WTC11 (cell line): Measurements from ENCODE around the gene QDPR. TPM values are rescaled to one million over a fixed set of nuclear protein-coding genes. Genes with fewer than 3 reads are reported as not detected.

Experiments
- ATAC-seq: fragments of 200-7000 bp; cut with Tn5 transposase; 2 replicates; pipeline ENCODE4 v1.10.0; 2021; ENCODE audit warnings: mild to moderate bottlenecking, moderate library complexity
- CTCF ChIA-PET: fragments of 300-600 bp; sonication (Branson Sonifier 250); formaldehyde crosslinking; loops from one replicate; lab custom pipeline; 2021; ENCODE audit warnings: antibody characterized with exemption; lab: Charles Lee
- POLR2A ChIA-PET: fragments of 350-600 bp; sonication (Branson Sonifier 250); formaldehyde crosslinking; loops from one replicate; lab custom pipeline; 2021; ENCODE audit warnings: antibody characterized with exemption; lab: Charles Lee
- DNase-seq: peaks from one replicate; pipeline ENCODE4 v3.0.0; 2021; ENCODE audit warnings: low spot score
- H3K27ac Mint-ChIP-seq: 2 replicates; pipeline ENCODE4 v1.8.0; 2021; ENCODE audit warnings: mixed read lengths
- H3K27me3 Mint-ChIP-seq: 2 replicates; pipeline ENCODE4 v1.8.0; 2021; ENCODE audit warnings: low read depth, mild to moderate bottlenecking, moderate library complexity, mixed read lengths
- H3K36me3 Mint-ChIP-seq: 2 replicates; pipeline ENCODE4 v1.8.0; 2021; ENCODE audit warnings: mixed read lengths
- H3K4me1 Mint-ChIP-seq: 2 replicates; pipeline ENCODE4 v1.8.0; 2022; ENCODE audit warnings: mixed read lengths
- H3K4me3 Mint-ChIP-seq: 2 replicates; pipeline ENCODE4 v1.8.0; 2021; ENCODE audit warnings: mild to moderate bottlenecking, moderate library complexity, mixed read lengths
- H3K9me3 Mint-ChIP-seq: 2 replicates; pipeline ENCODE4 v1.8.0; 2021; ENCODE audit warnings: mixed read lengths
- FOXJ3 ChIP-seq: sonication (generic); formaldehyde crosslinking; IDR thresholded peaks from 2 replicates; pipeline ENCODE4 v1.9.0; 2021; ENCODE audit warnings: missing genetic modification reagents, mild to moderate bottlenecking, borderline replicate concordance
- NFATC4 ChIP-seq: fragments of 250-450 bp; sonication (Bioruptor Pico); IDR thresholded peaks from 2 replicates; pipeline ENCODE4 v1.9.0; 2021; ENCODE audit warnings: mild to moderate bottlenecking
- NR1H2 ChIP-seq: sonication (generic); formaldehyde crosslinking; IDR thresholded peaks from 2 replicates; pipeline ENCODE4 v1.9.0; 2021; ENCODE audit warnings: mild to moderate bottlenecking, moderate library complexity, missing genetic modification reagents
- RELA ChIP-seq: sonication (generic); formaldehyde crosslinking; IDR thresholded peaks from 2 replicates; pipeline ENCODE4 v1.8.1; 2022; ENCODE audit warnings: missing genetic modification reagents, mild to moderate bottlenecking, borderline replicate concordance
- SMAD4 ChIP-seq: sonication (generic); formaldehyde crosslinking; IDR thresholded peaks from 2 replicates; pipeline ENCODE4 v1.8.0; 2022; ENCODE audit warnings: mild to moderate bottlenecking, missing genetic modification reagents
- SOX15 ChIP-seq: fragments of 250-450 bp; sonication (Bioruptor Pico); IDR thresholded peaks from 2 replicates; pipeline ENCODE4 v1.9.0; 2021; ENCODE audit warnings: mild to moderate bottlenecking
- ZNF121 ChIP-seq: sonication (generic); formaldehyde crosslinking; IDR thresholded peaks from 2 replicates; pipeline ENCODE4 v1.8.0; 2023; ENCODE audit warnings: missing genetic modification reagents
- ZNF232 ChIP-seq: sonication (generic); formaldehyde crosslinking; IDR thresholded peaks from 2 replicates; pipeline ENCODE4 v1.8.0; 2022; ENCODE audit warnings: mild to moderate bottlenecking, missing genetic modification reagents
- total RNA-seq: library from RNA; stranded (reverse); gene quantifications from 3 replicates; pipeline ENCODE4 v1.2.3, GENCODE V29; 2021
- TF ChIP-seq, protein P1 (sequence below): sonication (generic); formaldehyde crosslinking; IDR thresholded peaks from 2 replicates; pipeline ENCODE4 v1.8.1; 2023; ENCODE audit warnings: mild to moderate bottlenecking, missing genetic modification reagents, borderline replicate concordance
- TF ChIP-seq, protein P2 (sequence below): sonication (generic); formaldehyde crosslinking; IDR thresholded peaks from 2 replicates; pipeline ENCODE4 v1.8.0; 2022; ENCODE audit warnings: mild to moderate bottlenecking, missing genetic modification reagents
- TF ChIP-seq, protein P3 (sequence below): sonication (generic); formaldehyde crosslinking; IDR thresholded peaks from 2 replicates; pipeline ENCODE4 v1.8.1; 2023; ENCODE audit warnings: mild to moderate bottlenecking, missing genetic modification reagents, moderate library complexity
- TF ChIP-seq, protein P4 (sequence below): sonication (generic); formaldehyde crosslinking; IDR thresholded peaks from 2 replicates; pipeline ENCODE4 v1.8.1; 2022; ENCODE audit warnings: missing genetic modification reagents, borderline replicate concordance
- TF ChIP-seq, protein P5 (sequence below): sonication (generic); formaldehyde crosslinking; IDR thresholded peaks from 2 replicates; pipeline ENCODE4 v1.8.0; 2023; ENCODE audit warnings: missing genetic modification reagents, mild to moderate bottlenecking, borderline replicate concordance
- TF ChIP-seq, protein P6 (sequence below): fragments of 200-600 bp; IDR thresholded peaks from 2 replicates; pipeline ENCODE4 v1.8.0; 2022; ENCODE audit warnings: antibody characterized with exemption
- TF ChIP-seq, protein P7 (sequence below): sonication (generic); formaldehyde crosslinking; IDR thresholded peaks from 2 replicates; pipeline ENCODE4 v1.8.0; 2022; ENCODE audit warnings: missing genetic modification reagents

QDPR gene
- total RNA-seq, 1 experiment from 2014 or later = 33.6 TPM

DNA sequence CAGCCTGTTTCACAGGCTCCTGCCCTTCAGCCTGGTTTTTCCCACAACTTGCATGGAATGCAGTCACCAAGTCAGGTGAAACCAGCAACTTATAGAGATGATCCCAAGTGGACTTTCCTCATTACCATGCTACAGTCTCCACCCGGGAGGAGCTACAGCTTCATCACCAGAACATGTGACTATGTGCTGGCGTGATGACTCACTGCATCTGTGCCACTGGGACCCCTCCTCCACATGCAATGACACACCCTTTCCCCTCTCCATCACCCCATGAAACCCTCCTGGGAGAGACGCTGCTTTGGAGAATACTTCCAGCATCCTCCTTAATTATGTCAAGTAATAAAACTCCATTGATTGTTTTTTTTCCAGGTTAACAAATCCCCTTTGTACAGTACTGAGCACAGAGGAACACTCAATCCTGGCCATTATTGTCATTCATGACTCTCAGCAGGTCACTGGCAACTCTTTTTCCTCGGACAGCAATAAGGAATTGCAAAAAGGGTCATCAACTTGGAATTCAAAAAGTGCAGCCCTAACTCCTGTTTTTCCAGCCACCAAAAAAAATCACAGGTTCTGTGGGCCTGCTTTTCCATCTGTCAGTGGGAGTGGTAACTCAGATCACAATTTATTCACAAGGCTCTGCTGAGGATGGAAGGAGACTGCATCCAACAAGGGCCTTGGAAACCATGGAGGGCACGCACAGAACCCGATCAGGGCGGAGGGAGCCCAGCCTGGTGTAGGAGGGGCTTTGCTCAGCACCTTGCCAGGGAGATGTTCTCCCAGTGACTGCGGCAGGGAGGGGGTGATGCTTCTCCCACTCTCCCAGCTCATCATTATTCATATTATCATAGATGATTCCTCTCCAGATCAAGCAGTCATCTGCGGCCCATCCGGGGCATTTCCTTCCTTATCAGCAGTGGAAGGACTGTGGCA, 17.4 kb downstream of the QDPR start:
- no peaks in the 10 kb centered on the region for H3K27me3 Mint-ChIP-seq
- H3K4me1 Mint-ChIP-seq = peaks cover 16% of the 10 kb centered on the region
- TF ChIP-seq, protein P1, sequence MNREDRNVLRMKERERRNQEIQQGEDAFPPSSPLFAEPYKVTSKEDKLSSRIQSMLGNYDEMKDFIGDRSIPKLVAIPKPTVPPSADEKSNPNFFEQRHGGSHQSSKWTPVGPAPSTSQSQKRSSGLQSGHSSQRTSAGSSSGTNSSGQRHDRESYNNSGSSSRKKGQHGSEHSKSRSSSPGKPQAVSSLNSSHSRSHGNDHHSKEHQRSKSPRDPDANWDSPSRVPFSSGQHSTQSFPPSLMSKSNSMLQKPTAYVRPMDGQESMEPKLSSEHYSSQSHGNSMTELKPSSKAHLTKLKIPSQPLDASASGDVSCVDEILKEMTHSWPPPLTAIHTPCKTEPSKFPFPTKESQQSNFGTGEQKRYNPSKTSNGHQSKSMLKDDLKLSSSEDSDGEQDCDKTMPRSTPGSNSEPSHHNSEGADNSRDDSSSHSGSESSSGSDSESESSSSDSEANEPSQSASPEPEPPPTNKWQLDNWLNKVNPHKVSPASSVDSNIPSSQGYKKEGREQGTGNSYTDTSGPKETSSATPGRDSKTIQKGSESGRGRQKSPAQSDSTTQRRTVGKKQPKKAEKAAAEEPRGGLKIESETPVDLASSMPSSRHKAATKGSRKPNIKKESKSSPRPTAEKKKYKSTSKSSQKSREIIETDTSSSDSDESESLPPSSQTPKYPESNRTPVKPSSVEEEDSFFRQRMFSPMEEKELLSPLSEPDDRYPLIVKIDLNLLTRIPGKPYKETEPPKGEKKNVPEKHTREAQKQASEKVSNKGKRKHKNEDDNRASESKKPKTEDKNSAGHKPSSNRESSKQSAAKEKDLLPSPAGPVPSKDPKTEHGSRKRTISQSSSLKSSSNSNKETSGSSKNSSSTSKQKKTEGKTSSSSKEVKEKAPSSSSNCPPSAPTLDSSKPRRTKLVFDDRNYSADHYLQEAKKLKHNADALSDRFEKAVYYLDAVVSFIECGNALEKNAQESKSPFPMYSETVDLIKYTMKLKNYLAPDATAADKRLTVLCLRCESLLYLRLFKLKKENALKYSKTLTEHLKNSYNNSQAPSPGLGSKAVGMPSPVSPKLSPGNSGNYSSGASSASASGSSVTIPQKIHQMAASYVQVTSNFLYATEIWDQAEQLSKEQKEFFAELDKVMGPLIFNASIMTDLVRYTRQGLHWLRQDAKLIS (CRISPR knock-in tag) = no peak
- TF ChIP-seq NR1H2 (CRISPR knock-in tag) = no peak
- TF ChIP-seq, protein P2, sequence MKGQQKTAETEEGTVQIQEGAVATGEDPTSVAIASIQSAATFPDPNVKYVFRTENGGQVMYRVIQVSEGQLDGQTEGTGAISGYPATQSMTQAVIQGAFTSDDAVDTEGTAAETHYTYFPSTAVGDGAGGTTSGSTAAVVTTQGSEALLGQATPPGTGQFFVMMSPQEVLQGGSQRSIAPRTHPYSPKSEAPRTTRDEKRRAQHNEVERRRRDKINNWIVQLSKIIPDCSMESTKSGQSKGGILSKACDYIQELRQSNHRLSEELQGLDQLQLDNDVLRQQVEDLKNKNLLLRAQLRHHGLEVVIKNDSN = no peak
- no peak for TF ChIP-seq RELA (CRISPR knock-in tag)
- TF ChIP-seq, protein P3, sequence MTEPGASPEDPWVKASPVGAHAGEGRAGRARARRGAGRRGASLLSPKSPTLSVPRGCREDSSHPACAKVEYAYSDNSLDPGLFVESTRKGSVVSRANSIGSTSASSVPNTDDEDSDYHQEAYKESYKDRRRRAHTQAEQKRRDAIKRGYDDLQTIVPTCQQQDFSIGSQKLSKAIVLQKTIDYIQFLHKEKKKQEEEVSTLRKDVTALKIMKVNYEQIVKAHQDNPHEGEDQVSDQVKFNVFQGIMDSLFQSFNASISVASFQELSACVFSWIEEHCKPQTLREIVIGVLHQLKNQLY (CRISPR knock-in tag) = no peak
- no peak for TF ChIP-seq NFATC4 (CRISPR knock-in tag)
- TF ChIP-seq, protein P4, sequence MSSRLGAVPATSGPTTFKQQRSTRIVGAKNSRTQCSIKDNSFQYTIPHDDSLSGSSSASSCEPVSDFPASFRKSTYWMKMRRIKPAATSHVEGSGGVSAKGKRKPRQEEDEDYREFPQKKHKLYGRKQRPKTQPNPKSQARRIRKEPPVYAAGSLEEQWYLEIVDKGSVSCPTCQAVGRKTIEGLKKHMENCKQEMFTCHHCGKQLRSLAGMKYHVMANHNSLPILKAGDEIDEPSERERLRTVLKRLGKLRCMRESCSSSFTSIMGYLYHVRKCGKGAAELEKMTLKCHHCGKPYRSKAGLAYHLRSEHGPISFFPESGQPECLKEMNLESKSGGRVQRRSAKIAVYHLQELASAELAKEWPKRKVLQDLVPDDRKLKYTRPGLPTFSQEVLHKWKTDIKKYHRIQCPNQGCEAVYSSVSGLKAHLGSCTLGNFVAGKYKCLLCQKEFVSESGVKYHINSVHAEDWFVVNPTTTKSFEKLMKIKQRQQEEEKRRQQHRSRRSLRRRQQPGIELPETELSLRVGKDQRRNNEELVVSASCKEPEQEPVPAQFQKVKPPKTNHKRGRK (CRISPR knock-in tag) = no peak
- TF ChIP-seq, protein P5, sequence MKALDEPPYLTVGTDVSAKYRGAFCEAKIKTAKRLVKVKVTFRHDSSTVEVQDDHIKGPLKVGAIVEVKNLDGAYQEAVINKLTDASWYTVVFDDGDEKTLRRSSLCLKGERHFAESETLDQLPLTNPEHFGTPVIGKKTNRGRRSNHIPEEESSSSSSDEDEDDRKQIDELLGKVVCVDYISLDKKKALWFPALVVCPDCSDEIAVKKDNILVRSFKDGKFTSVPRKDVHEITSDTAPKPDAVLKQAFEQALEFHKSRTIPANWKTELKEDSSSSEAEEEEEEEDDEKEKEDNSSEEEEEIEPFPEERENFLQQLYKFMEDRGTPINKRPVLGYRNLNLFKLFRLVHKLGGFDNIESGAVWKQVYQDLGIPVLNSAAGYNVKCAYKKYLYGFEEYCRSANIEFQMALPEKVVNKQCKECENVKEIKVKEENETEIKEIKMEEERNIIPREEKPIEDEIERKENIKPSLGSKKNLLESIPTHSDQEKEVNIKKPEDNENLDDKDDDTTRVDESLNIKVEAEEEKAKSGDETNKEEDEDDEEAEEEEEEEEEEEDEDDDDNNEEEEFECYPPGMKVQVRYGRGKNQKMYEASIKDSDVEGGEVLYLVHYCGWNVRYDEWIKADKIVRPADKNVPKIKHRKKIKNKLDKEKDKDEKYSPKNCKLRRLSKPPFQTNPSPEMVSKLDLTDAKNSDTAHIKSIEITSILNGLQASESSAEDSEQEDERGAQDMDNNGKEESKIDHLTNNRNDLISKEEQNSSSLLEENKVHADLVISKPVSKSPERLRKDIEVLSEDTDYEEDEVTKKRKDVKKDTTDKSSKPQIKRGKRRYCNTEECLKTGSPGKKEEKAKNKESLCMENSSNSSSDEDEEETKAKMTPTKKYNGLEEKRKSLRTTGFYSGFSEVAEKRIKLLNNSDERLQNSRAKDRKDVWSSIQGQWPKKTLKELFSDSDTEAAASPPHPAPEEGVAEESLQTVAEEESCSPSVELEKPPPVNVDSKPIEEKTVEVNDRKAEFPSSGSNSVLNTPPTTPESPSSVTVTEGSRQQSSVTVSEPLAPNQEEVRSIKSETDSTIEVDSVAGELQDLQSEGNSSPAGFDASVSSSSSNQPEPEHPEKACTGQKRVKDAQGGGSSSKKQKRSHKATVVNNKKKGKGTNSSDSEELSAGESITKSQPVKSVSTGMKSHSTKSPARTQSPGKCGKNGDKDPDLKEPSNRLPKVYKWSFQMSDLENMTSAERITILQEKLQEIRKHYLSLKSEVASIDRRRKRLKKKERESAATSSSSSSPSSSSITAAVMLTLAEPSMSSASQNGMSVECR (CRISPR knock-in tag) = no peak
- TF ChIP-seq SOX15 (CRISPR knock-in tag) = no peak
- TF ChIP-seq FOXJ3 = no peak
- no peak for TF ChIP-seq ZNF121
- TF ChIP-seq, all 79 proteins: peak for 0
- POLR2A ChIA-PET = no interaction called here
- no peak overlapping the region for H3K4me3 Mint-ChIP-seq
- ATAC-seq (peak; percentile 60), DNase-seq (no peak)
- H3K9me3 Mint-ChIP-seq = no peaks in the 10 kb centered on the region
- peak overlapping the region; percentile 66; the same call in 1 of the 2 replicates for H3K27ac Mint-ChIP-seq
- peaks cover 20% of the 10 kb centered on the region for H3K36me3 Mint-ChIP-seq
- CTCF ChIA-PET = interaction anchor here (1.1 kb wide), 1 partner anchor 23 kb away, joined by 3 read pairs; no protein-coding TSS in a partner anchor

DNA sequence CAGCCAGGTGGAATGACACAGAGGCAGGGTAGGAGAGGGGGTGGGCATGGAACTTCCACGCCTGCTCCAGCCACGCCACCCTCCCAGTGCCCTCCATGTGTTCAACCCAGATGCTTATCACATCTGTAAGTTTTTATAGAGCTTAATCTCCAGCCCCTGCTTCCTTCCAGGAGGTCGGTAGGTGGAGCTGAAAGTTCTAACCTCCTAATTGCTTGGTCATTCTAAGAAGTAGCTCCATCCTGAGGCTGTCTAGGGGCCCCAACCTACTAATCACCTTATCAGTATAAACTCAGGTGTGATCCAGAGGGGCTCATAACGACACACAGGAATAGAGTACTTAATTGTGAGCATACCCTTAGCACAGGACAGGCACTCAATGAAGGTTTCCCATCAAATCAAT, 18.3 kb downstream of the QDPR start:
- Mint-ChIP-seq H3K4me1 (peaks cover 16% of the 10 kb centered on the region), H3K9me3 (no peaks in the 10 kb centered on the region), H3K27me3 (no peaks in the 10 kb centered on the region), H3K36me3 (peaks cover 24% of the 10 kb centered on the region), H3K4me3 (no peak overlapping the region), H3K27ac (no peak overlapping the region)
- POLR2A ChIA-PET = no interaction called here
- CTCF ChIA-PET = interaction anchor here (1.1 kb wide), 1 partner anchor 22 kb away, joined by 3 read pairs; no protein-coding TSS in a partner anchor
- ATAC-seq (no peak), DNase-seq (no peak)
- TF ChIP-seq, protein P6, sequence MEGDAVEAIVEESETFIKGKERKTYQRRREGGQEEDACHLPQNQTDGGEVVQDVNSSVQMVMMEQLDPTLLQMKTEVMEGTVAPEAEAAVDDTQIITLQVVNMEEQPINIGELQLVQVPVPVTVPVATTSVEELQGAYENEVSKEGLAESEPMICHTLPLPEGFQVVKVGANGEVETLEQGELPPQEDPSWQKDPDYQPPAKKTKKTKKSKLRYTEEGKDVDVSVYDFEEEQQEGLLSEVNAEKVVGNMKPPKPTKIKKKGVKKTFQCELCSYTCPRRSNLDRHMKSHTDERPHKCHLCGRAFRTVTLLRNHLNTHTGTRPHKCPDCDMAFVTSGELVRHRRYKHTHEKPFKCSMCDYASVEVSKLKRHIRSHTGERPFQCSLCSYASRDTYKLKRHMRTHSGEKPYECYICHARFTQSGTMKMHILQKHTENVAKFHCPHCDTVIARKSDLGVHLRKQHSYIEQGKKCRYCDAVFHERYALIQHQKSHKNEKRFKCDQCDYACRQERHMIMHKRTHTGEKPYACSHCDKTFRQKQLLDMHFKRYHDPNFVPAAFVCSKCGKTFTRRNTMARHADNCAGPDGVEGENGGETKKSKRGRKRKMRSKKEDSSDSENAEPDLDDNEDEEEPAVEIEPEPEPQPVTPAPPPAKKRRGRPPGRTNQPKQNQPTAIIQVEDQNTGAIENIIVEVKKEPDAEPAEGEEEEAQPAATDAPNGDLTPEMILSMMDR = no peak
- TF ChIP-seq, protein P7, sequence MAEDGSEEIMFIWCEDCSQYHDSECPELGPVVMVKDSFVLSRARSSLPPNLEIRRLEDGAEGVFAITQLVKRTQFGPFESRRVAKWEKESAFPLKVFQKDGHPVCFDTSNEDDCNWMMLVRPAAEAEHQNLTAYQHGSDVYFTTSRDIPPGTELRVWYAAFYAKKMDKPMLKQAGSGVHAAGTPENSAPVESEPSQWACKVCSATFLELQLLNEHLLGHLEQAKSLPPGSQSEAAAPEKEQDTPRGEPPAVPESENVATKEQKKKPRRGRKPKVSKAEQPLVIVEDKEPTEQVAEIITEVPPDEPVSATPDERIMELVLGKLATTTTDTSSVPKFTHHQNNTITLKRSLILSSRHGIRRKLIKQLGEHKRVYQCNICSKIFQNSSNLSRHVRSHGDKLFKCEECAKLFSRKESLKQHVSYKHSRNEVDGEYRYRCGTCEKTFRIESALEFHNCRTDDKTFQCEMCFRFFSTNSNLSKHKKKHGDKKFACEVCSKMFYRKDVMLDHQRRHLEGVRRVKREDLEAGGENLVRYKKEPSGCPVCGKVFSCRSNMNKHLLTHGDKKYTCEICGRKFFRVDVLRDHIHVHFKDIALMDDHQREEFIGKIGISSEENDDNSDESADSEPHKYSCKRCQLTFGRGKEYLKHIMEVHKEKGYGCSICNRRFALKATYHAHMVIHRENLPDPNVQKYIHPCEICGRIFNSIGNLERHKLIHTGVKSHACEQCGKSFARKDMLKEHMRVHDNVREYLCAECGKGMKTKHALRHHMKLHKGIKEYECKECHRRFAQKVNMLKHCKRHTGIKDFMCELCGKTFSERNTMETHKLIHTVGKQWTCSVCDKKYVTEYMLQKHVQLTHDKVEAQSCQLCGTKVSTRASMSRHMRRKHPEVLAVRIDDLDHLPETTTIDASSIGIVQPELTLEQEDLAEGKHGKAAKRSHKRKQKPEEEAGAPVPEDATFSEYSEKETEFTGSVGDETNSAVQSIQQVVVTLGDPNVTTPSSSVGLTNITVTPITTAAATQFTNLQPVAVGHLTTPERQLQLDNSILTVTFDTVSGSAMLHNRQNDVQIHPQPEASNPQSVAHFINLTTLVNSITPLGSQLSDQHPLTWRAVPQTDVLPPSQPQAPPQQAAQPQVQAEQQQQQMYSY = no peak
- TF ChIP-seq SMAD4 (CRISPR knock-in tag) (no peak), ZNF232 (CRISPR knock-in tag) (no peak)
